ENCODE measurements around the gene TALDO1.

GRCh38 chr11:719214-720016 lies 27.8 kb upstream of the TALDO1 start:
- TF ChIP-seq CTCF (IDR thresholded peaks at IDR 0.05) = no peak
- TF ChIP-seq POLR2A (IDR thresholded peaks at IDR 0.05) = no peak

All from testis (tissue), 2 donors.